ENCODE measurements around the gene DPT. TPM values are rescaled to one million over a fixed set of nuclear protein-coding genes. Genes with fewer than 3 reads are reported as not detected.

DPT gene
- polyA plus RNA-seq, 1 of the 3 experiments (the other 2 are of a cell fraction) = 0.05 TPM

DNA sequence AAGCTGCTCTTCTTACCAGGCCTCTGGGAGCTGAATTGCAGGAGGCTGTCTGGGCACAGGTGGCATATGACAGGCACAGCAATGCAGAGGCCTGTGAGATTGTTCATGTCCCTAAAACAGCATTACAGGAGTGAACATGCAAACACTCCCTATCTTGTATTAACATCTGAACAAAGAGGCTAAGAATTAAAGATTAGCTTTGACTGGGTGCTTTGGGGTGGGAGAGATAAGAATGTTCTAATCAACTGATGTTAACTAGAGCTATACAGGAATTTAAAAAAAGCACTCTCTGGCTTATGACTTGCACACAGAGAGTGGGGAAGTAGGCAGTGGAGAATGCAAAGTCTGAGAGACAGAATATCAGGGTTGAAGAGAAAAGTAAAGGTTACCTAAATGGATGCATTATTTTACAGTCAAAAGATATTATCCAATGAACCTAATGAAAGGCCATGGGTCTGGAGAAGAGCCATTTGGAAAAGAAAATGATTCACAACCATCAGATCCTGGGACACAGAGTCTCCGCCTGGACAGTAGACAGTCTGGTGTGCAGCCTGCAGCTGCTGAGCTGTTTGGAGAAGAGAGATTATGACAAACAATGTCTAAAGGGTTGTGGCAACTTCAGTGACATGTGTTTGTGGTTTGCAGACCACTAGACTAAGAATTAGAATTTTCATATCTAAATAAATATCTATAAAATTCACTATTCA is 20.2 kb downstream of the DPT start (continued):
- TF ChIP-seq, protein P1, sequence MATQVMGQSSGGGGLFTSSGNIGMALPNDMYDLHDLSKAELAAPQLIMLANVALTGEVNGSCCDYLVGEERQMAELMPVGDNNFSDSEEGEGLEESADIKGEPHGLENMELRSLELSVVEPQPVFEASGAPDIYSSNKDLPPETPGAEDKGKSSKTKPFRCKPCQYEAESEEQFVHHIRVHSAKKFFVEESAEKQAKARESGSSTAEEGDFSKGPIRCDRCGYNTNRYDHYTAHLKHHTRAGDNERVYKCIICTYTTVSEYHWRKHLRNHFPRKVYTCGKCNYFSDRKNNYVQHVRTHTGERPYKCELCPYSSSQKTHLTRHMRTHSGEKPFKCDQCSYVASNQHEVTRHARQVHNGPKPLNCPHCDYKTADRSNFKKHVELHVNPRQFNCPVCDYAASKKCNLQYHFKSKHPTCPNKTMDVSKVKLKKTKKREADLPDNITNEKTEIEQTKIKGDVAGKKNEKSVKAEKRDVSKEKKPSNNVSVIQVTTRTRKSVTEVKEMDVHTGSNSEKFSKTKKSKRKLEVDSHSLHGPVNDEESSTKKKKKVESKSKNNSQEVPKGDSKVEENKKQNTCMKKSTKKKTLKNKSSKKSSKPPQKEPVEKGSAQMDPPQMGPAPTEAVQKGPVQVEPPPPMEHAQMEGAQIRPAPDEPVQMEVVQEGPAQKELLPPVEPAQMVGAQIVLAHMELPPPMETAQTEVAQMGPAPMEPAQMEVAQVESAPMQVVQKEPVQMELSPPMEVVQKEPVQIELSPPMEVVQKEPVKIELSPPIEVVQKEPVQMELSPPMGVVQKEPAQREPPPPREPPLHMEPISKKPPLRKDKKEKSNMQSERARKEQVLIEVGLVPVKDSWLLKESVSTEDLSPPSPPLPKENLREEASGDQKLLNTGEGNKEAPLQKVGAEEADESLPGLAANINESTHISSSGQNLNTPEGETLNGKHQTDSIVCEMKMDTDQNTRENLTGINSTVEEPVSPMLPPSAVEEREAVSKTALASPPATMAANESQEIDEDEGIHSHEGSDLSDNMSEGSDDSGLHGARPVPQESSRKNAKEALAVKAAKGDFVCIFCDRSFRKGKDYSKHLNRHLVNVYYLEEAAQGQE (IDR thresholded peaks at IDR 0.05; ENCODE audit: low read depth, low read length) = no peak
- TF ChIP-seq, protein P2, sequence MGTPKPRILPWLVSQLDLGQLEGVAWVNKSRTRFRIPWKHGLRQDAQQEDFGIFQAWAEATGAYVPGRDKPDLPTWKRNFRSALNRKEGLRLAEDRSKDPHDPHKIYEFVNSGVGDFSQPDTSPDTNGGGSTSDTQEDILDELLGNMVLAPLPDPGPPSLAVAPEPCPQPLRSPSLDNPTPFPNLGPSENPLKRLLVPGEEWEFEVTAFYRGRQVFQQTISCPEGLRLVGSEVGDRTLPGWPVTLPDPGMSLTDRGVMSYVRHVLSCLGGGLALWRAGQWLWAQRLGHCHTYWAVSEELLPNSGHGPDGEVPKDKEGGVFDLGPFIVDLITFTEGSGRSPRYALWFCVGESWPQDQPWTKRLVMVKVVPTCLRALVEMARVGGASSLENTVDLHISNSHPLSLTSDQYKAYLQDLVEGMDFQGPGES (IDR thresholded peaks at IDR 0.05; ENCODE audit: low read depth, low read length) = no peak
- TF ChIP-seq MXI1 (IDR thresholded peaks at IDR 0.05; ENCODE audit: low read depth, low read length) (no peak), NFIC (IDR thresholded peaks at IDR 0.05; ENCODE audit: borderline replicate concordance) (peak; percentile 85), EZH2phosphoT487 (IDR thresholded peaks at IDR 0.05; ENCODE audit: borderline replicate concordance, low read depth) (no peak), GATA2 (CRISPR knock-in tag; IDR thresholded peaks at IDR 0.05) (no peak; the same call in 1 of the 2 replicates), GABPA (IDR thresholded peaks at IDR 0.05; ENCODE audit: low read depth) (no peak; the same call in 1 of the 2 replicates), FOXJ3 (CRISPR knock-in tag; IDR thresholded peaks at IDR 0.05) (no peak), NRF1 (IDR thresholded peaks at IDR 0.05; ENCODE audit: low read depth, low read length) (no peak), SMC3 (IDR thresholded peaks at IDR 0.05; ENCODE audit: low read depth, low read length) (no peak), RXRA (IDR thresholded peaks at IDR 0.05; ENCODE audit: borderline replicate concordance, low read depth) (peak; percentile 42; the same call in 1 of the 2 replicates), TAF1 (IDR thresholded peaks at IDR 0.05; ENCODE audit: borderline replicate concordance, low read depth, low read length) (no peak; the same call in 1 of the 2 replicates), FOSL2 (IDR thresholded peaks at IDR 0.05; ENCODE audit: borderline replicate concordance, low read depth) (peak; percentile 48; the same call in 1 of the 2 replicates), TCF12 (IDR thresholded peaks at IDR 0.05) (peak; percentile 94), POLR2AphosphoS5 (IDR thresholded peaks at IDR 0.05; ENCODE audit: low read depth, low read length) (peak; percentile 65), SIN3A (IDR thresholded peaks at IDR 0.05; ENCODE audit: borderline replicate concordance, low read depth, low read length) (0 out of 2 replicates have a peak, but pooled peaks have one; percentile 64), YY1 (IDR thresholded peaks at IDR 0.05; ENCODE audit: low read depth) (no peak), RFX5 (IDR thresholded peaks at IDR 0.05; ENCODE audit: low read length) (no peak)
- TF ChIP-seq, protein P3, sequence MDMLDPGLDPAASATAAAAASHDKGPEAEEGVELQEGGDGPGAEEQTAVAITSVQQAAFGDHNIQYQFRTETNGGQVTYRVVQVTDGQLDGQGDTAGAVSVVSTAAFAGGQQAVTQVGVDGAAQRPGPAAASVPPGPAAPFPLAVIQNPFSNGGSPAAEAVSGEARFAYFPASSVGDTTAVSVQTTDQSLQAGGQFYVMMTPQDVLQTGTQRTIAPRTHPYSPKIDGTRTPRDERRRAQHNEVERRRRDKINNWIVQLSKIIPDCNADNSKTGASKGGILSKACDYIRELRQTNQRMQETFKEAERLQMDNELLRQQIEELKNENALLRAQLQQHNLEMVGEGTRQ (IDR thresholded peaks at IDR 0.05; ENCODE audit: borderline replicate concordance, low read depth, low read length) = no peak
- TF ChIP-seq, protein P4, sequence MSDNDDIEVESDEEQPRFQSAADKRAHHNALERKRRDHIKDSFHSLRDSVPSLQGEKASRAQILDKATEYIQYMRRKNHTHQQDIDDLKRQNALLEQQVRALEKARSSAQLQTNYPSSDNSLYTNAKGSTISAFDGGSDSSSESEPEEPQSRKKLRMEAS (IDR thresholded peaks at IDR 0.05; ENCODE audit: low read depth) = no peak
- TF ChIP-seq, protein P5, sequence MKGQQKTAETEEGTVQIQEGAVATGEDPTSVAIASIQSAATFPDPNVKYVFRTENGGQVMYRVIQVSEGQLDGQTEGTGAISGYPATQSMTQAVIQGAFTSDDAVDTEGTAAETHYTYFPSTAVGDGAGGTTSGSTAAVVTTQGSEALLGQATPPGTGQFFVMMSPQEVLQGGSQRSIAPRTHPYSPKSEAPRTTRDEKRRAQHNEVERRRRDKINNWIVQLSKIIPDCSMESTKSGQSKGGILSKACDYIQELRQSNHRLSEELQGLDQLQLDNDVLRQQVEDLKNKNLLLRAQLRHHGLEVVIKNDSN (IDR thresholded peaks at IDR 0.05; ENCODE audit: borderline replicate concordance, low read depth) = no peak; the same call in 1 of the 2 replicates
- TF ChIP-seq, protein P6, sequence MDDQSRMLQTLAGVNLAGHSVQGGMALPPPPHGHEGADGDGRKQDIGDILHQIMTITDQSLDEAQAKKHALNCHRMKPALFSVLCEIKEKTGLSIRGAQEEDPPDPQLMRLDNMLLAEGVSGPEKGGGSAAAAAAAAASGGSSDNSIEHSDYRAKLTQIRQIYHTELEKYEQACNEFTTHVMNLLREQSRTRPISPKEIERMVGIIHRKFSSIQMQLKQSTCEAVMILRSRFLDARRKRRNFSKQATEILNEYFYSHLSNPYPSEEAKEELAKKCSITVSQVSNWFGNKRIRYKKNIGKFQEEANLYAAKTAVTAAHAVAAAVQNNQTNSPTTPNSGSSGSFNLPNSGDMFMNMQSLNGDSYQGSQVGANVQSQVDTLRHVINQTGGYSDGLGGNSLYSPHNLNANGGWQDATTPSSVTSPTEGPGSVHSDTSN (IDR thresholded peaks at IDR 0.05) = peak; percentile 87

Data from SK-N-SH (cell line).